Mononuclear cell (primary cell): ENCODE results near the gene TMED1. TPM values are rescaled to one million over a fixed set of nuclear protein-coding genes. Genes with fewer than 3 reads are reported as not detected.

Experiments used
- H3K27me3 ChIP-seq: 2 replicates; pipeline ENCODE4 v1.6.0; 2011; ENCODE audit warnings: low read length, control low read depth; ENCODE audit not compliant: insufficient read depth
- H3K4me1 ChIP-seq: 2 replicates; pipeline ENCODE4 v1.5.1; 2011; ENCODE audit warnings: mild to moderate bottlenecking, low read length, control low read depth; ENCODE audit not compliant: insufficient read depth
- H3K4me3 ChIP-seq: 2 replicates; pipeline ENCODE4 v1.5.1; 2011; ENCODE audit warnings: mild to moderate bottlenecking, low read length, moderate library complexity
- H3K9me3 ChIP-seq: 2 replicates; pipeline ENCODE4 v1.5.1; 2011; ENCODE audit warnings: low read depth, mild to moderate bottlenecking, control low read depth, low read length
- total RNA-seq: library from RNA; depleted of rRNA; stranded (reverse); fragments of >200 nt; gene quantifications from one replicate; pipeline ENCODE4 v1.2.3, GENCODE V29; 2012

Gene TMED1
- total RNA-seq, 1 donor = 11.4 TPM

DNA sequence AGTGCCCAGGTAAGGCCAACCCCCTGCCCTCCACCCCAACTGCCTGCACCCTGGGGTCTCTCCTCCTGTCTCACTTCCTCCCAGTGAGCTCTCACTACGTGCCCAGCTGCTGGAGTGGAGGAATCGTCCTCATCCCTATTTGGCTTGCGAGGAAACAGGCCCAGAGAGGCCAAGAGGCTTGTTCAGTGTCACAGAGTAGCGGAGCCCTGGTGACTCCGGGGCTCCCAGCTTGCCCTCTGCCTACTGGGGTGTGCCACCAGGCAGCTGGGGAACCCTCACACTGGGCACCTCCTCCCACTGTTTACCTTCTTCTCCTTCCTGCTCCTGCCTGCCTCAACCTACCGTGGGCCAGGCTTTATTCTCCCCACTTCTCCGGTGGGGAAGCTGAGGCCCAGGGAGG, 5.6 kb downstream of the TMED1 start:
- H3K4me1 ChIP-seq = peaks cover 5% of the 10 kb centered on the region
- H3K4me3 ChIP-seq = no peak overlapping the region
- no peaks in the 10 kb centered on the region for H3K9me3 ChIP-seq

DNA sequence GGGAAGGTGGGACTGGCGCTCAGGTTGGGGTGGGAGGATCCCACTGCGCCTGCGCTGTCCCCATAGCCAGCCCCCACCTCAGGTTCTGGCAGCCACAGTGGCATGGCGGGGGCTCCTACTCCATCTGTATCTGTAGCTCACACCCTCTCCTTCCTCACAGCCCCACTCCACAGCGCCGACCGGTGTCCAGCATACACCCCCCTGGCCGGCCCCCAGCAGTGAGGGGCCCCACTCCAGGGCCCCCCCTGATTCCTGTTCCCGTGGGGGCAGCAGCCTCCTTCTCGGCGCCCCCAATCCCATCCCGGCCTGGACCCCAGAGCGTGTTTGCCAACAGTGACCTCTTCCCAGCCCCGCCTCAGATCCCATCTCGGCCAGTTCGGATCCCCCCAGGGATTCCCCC, 6.0 kb downstream of the TMED1 start:
- peaks cover under 1% of the 10 kb centered on the region for H3K4me1 ChIP-seq
- H3K4me3 ChIP-seq = no peak overlapping the region
- H3K9me3 ChIP-seq = no peaks in the 10 kb centered on the region
- no peaks in the 10 kb centered on the region for H3K27me3 ChIP-seq

More for the DNA sequence above, 5.6 kb downstream of the TMED1 start:
- H3K27me3 ChIP-seq = no peaks in the 10 kb centered on the region

DNA sequence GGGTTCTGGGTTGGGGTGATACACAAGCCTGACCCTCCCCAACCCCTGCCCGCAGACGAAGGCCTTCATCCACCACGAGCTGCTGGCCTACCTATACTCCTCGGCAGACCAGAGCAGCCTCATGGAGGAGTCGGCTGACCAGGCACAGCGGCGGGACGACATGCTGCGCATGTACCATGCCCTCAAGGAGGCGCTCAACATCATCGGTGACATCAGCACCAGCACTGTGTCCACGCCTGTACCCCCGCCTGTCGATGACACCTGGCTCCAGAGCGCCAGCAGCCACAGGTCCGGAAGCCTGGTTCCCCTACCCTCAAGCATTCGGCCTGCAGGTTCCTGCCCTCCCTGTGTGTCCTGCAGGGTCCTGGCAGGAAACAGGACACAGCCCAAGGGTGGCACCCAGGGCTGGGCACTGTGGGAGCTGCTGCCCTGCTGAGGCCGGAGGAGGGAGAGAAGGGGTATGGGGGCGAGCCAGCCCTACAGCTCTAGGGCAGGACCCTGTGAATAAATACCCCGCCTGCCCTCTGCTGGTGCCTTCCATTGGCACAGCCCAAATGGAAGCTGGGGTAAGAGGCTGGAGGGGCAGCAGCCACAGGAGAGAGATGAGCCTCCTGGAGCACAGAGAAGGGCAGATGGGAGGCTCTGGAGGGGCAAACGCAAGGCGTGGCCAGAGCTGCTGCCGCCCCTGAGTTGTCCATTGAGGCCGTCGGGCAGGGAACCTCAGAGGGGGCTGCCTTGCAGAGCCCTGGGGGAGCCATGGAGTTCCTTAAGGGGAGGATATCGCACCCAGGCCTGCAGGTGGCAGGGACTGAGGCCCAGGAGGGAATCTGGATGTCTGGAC, 6.8 kb downstream of the TMED1 start:
- Histone ChIP-seq H3K4me3 (no peak overlapping the region), H3K9me3 (no peaks in the 10 kb centered on the region), H3K27me3 (no peaks in the 10 kb centered on the region), H3K4me1 (no peaks in the 10 kb centered on the region)

GRCh38 chr19:10826846-10827245, 9.2 kb downstream of the TMED1 start:
- H3K27me3 ChIP-seq = no peaks in the 10 kb centered on the region
- no peaks in the 10 kb centered on the region for H3K9me3 ChIP-seq
- H3K4me1 ChIP-seq = no peaks in the 10 kb centered on the region
- no peak overlapping the region for H3K4me3 ChIP-seq

GRCh38 chr19:10826231-10826630, 9.8 kb downstream of the TMED1 start:
- no peaks in the 10 kb centered on the region for H3K27me3 ChIP-seq
- H3K4me3 ChIP-seq = no peak overlapping the region
- no peaks in the 10 kb centered on the region for H3K9me3 ChIP-seq
- H3K4me1 ChIP-seq = no peaks in the 10 kb centered on the region

DNA sequence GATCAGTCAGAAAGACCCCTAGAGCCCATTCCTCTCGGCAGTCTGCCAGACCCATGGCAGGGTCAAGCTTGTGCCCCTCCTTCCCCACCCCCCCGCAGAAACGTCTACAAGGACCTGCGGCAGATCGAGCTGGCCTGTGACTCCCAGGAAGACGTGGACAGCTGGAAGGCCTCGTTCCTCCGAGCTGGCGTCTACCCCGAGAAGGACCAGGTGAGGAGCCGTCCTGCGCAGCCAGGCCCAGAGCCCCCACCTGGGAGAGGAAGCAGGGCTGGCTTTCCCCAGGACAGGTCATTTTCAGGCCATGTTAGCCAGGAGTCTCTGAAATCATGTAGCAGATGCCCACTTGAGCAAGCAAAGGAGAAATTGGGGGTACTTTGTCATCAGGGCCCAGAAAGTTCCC, 12.3 kb downstream of the TMED1 start:
- H3K4me3 ChIP-seq = no peak overlapping the region
- H3K9me3 ChIP-seq = no peaks in the 10 kb centered on the region
- no peaks in the 10 kb centered on the region for H3K27me3 ChIP-seq
- H3K4me1 ChIP-seq = no peaks in the 10 kb centered on the region

GRCh38 chr19:10820173-10820572, 15.8 kb downstream of the TMED1 start:
- no peak overlapping the region for H3K4me3 ChIP-seq

DNA sequence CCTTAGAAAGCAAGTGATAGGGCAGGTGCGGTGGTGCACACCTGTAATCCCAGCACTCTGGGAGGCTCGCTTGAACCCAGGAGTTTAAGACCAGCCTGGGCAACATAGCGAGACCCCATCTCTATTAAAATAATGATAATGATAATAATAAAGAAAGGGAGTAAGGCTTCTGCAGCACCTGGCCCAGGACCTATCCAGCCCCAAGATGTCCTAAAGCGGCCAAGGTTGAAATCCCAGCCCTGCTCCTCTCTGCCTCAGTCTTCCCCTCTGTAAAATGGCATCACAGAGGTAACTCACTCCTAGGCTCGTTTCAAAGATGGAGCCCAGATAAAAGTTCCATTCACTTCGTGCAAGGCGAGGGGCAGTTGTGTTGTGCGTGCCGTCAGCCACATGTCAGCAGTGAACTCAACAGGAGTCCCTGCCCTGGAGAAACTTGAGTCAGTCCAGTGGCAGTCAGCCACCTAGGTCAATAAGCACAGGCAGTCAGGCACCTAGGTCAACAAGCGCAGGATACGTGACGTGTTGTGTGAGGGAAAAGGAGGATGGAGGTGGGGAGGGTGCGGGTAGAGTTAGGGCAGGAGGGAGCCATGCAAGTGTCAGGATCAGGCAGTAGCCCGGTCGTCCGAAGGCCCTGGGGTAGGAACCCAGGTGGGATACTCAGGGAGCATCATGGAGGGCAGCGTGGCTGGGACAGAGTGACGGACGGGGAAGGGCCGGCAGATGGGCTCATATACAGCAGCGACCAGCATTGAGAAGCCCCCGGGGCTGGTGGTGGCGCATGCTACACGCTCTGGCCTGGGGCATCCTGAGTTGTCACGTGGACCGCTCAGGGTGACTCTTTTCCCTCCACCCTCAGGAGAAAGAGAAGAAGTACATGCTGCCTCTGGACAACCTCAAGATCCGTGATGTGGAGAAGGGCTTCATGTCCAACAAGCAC, 16.6 kb downstream of the TMED1 start:
- Histone ChIP-seq H3K27me3 (no peaks in the 10 kb centered on the region), H3K9me3 (no peaks in the 10 kb centered on the region), H3K4me1 (peaks cover 16% of the 10 kb centered on the region), H3K4me3 (no peak overlapping the region)

More at GRCh38 chr19:10820173-10820572, 15.8 kb downstream of the TMED1 start:
- Histone ChIP-seq H3K9me3 (no peaks in the 10 kb centered on the region), H3K4me1 (peaks cover 8% of the 10 kb centered on the region), H3K27me3 (no peaks in the 10 kb centered on the region)

DNA sequence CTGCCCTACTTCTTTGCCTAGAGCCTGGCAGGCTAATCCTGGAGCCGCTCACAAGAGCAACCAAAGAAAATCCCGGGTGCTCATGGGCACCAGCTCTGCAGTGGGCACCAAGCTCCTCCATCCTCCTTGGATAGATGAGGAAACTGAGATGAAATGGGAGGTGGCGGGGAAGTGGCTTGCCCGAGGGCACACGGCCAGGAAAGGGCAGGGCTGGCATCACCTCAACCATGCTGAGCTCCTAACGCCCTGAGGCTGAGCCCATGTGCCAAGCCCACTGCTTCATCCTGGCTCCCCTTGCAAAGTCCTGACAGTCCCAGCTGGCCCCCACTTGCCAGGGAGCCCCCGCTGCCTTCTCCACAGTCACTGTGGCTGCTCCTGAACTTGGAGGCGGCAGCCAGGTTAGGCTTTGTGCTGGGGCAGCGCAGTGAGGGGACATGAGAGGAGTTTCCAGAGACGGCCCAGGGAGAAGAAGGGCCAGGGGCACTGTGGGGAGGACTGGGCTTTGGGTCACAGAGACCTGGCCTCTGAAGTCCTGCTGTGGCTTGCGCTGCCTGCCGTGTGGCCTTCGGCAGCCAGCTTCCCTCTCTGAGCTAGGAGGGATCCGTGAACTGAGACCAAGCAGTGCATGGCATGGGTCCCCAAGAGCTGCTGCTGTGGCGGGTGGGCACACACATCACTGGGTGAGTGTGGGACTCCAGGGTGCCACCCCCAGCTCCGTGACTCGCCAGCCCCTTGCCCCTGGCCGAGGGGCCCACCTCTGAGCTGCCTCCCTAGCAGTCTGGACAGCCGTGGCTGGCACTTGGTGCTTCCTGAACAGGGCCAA, 17.5 kb downstream of the TMED1 start:
- no peaks in the 10 kb centered on the region for H3K27me3 ChIP-seq
- H3K9me3 ChIP-seq = no peaks in the 10 kb centered on the region

DNA sequence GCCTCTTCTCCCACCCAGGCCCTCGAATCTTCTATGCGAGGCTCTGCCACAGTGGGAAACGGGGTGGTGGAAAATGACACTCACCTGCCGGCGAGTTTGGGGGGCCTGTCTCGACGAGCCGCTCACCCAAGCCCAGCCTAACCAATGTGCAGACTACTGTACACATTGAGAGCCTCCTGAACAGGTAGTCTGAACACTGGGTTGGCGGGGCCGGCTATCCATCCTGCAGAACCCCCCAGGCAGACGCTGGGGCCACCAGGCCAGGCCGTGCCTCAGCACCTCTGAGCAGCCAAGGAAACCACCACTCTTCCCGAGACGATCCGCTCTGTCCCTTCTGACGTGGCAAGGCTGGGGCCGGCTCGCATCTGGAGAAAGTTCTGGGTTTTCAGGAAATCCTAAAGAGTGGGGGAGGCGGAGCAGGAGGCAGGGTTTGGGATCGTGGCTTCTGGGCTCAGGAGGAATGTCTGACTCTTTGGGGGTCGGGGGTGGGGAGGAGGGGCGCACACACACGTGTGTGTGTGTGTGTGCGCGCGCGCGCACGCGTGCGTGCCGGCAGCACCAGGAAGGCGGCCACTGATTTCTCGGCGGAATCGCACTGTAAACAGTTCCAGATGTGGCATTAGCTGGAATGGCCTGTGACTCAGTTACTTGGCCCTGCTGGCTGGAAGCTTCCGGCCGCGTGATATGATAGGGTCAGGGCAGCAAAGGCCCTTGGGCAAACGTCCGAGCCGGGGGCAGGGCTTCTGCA, 18.5 kb downstream of the TMED1 start:
- Histone ChIP-seq H3K4me3 (no peak overlapping the region), H3K9me3 (no peaks in the 10 kb centered on the region), H3K27me3 (no peaks in the 10 kb centered on the region), H3K4me1 (peaks cover 35% of the 10 kb centered on the region)

More for the DNA sequence above, 17.5 kb downstream of the TMED1 start:
- peaks cover 25% of the 10 kb centered on the region for H3K4me1 ChIP-seq
- no peak overlapping the region for H3K4me3 ChIP-seq

GRCh38 chr19:10816691-10817090, 19.3 kb downstream of the TMED1 start:
- H3K9me3 ChIP-seq = no peaks in the 10 kb centered on the region
- H3K4me3 ChIP-seq = no peak overlapping the region
- H3K27me3 ChIP-seq = no peaks in the 10 kb centered on the region
- H3K4me1 ChIP-seq = peaks cover 43% of the 10 kb centered on the region

DNA sequence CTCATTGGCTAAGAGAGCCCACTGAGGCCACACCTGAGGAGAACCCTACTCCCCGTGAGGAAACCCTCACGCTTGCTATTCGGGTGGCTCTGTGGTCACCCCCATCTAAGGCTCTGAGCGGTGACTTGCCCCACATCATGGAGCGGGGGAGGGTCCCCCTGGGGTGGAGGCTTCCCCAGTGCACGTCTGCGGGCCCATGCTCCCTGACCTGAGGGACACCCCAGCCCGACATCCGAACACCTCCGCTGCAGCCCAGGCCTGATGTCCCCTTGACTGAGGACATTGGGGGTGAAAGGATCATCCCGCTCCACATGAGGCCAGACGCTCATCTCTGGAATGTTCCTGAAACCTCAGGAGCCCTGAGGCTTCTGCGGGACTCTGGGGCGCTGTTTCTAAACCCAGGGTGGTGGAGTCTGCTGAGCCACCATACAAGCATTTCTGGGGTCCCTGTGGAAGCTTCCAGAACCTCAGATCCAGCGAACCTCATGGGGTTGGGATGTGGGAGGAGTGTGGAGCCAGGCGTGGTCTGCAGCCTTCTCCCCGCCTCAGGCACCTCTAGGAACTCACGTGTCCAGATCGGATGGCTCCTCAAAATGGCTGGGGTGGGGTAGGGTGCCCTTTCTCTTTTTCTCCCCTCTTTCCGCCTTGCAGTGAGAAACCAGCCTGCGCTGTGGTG, 19.9 kb downstream of the TMED1 start:
- H3K4me3 ChIP-seq = no peak overlapping the region
- H3K27me3 ChIP-seq = no peaks in the 10 kb centered on the region
- H3K9me3 ChIP-seq = no peaks in the 10 kb centered on the region
- peaks cover 49% of the 10 kb centered on the region for H3K4me1 ChIP-seq

- H3K4me3 ChIP-seq = no peak overlapping the region
- H3K27me3 ChIP-seq = no peaks in the 10 kb centered on the region
- H3K4me1 ChIP-seq = peaks cover 59% of the 10 kb centered on the region
- H3K9me3 ChIP-seq = no peaks in the 10 kb centered on the region
These were observed 20.9 kb downstream of the TMED1 start for GRCh38 chr19:10815007-10815536.
